Measurements from ENCODE around the gene SEPSECS.

SEPSECS gene

GRCh38 chr4:25106363-25107151 is 53.7 kb downstream of the SEPSECS start (continued):
- TF ChIP-seq PRDM10 (tag by site-specific recombination; IDR thresholded peaks at IDR 0.05) (no peak), ZNF518A (tag by site-specific recombination; conservative IDR thresholded peaks at IDR 0.05; ENCODE audit: low read depth) (no peak), ZBTB49 (tag by site-specific recombination; IDR thresholded peaks at IDR 0.05; ENCODE audit: low read depth) (no peak), ZNF692 (tag by site-specific recombination; IDR thresholded peaks at IDR 0.05) (no peak), ZBTB48 (tag by site-specific recombination; IDR thresholded peaks at IDR 0.05) (no peak), BCL11B (tag by site-specific recombination; IDR thresholded peaks at IDR 0.05; ENCODE audit: low read depth) (no peak), PRDM4 (tag by site-specific recombination; IDR thresholded peaks at IDR 0.05) (no peak), KLF8 (tag by site-specific recombination; IDR thresholded peaks at IDR 0.05) (no peak), ZNF394 (tag by site-specific recombination; IDR thresholded peaks at IDR 0.05; ENCODE audit: borderline replicate concordance) (no peak), WT1 (tag by site-specific recombination; IDR thresholded peaks at IDR 0.05) (no peak)
